PFSK-1 (cell line): ENCODE data around the gene C1orf35.

ENCODE experiments used
- FOXP2 ChIP-seq: optimal IDR thresholded peaks from 2 replicates; pipeline ENCODE3; 2011; ENCODE audit warnings: borderline replicate concordance, control low read depth, inconsistent platforms; ENCODE audit not compliant: insufficient read depth; ENCODE audit errors: extremely low read length, extremely low read depth
- POLR2AphosphoS5 ChIP-seq: IDR thresholded peaks from 2 replicates; pipeline ENCODE4 v1.6.1; 2012; ENCODE audit warnings: low read depth, mild to moderate bottlenecking, control low read depth, low read length, moderate library complexity
- SIN3A ChIP-seq: IDR thresholded peaks from 2 replicates; pipeline ENCODE4 v1.6.1; 2012; ENCODE audit warnings: mild to moderate bottlenecking, low read length, moderate library complexity, borderline replicate concordance; ENCODE audit not compliant: insufficient read depth
- TAF1 ChIP-seq: IDR thresholded peaks from 2 replicates; pipeline ENCODE4 v1.6.1; 2012; ENCODE audit warnings: low read length, control low read depth, borderline replicate concordance; ENCODE audit not compliant: insufficient read depth
- TF ChIP-seq, protein P1 (sequence below), 2 experiments: IDR thresholded peaks; 2 replicates each; pipeline versions ENCODE4 v1.6.1 to v1.8.0; 2011 to 2012; ENCODE audit warnings: low read depth in 2 of 2, low read length in 2 of 2, control low read depth in 1 of 2, inconsistent platforms in 1 of 2, mild to moderate bottlenecking in 1 of 2, moderate library complexity in 1 of 2; ENCODE audit not compliant: insufficient read depth in 1 of 2

- TF ChIP-seq POLR2AphosphoS5: no peak
- TF ChIP-seq TAF1: no peak
- no peak for TF ChIP-seq SIN3A
- TF ChIP-seq, protein P1, sequence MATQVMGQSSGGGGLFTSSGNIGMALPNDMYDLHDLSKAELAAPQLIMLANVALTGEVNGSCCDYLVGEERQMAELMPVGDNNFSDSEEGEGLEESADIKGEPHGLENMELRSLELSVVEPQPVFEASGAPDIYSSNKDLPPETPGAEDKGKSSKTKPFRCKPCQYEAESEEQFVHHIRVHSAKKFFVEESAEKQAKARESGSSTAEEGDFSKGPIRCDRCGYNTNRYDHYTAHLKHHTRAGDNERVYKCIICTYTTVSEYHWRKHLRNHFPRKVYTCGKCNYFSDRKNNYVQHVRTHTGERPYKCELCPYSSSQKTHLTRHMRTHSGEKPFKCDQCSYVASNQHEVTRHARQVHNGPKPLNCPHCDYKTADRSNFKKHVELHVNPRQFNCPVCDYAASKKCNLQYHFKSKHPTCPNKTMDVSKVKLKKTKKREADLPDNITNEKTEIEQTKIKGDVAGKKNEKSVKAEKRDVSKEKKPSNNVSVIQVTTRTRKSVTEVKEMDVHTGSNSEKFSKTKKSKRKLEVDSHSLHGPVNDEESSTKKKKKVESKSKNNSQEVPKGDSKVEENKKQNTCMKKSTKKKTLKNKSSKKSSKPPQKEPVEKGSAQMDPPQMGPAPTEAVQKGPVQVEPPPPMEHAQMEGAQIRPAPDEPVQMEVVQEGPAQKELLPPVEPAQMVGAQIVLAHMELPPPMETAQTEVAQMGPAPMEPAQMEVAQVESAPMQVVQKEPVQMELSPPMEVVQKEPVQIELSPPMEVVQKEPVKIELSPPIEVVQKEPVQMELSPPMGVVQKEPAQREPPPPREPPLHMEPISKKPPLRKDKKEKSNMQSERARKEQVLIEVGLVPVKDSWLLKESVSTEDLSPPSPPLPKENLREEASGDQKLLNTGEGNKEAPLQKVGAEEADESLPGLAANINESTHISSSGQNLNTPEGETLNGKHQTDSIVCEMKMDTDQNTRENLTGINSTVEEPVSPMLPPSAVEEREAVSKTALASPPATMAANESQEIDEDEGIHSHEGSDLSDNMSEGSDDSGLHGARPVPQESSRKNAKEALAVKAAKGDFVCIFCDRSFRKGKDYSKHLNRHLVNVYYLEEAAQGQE (IDR thresholded peaks at IDR 0.05; ENCODE audit: insufficient read depth in 1 of 2, low read depth in 2 of 2, low read length in 2 of 2): no peak
- no peak for TF ChIP-seq FOXP2
These were observed 32.3 kb downstream of the C1orf35 start for GRCh38 chr1:228070851-228071250.
